Renal pelvis (tissue), 4 donors: ENCODE results near the gene THBS4. TPM values are rescaled to one million over a fixed set of nuclear protein-coding genes. Genes with fewer than 3 reads are reported as not detected.

Experiments
- DNase-seq: peaks from one replicate; pipeline ENCODE4 v3.0.0-alpha.2; 2013
- polyA plus RNA-seq, 3 donors: library from polyadenylated mRNA; unstranded; fragments of 120-200 nt; gene quantifications; one replicate each; pipeline ENCODE4 v1.2.1, GENCODE V29; 2013; ENCODE audit not compliant: insufficient read length in 3 of 3

Gene THBS4
- polyA plus RNA-seq, 3 donors, result 16.3 to 20.0 (median 19.8) TPM

DNA sequence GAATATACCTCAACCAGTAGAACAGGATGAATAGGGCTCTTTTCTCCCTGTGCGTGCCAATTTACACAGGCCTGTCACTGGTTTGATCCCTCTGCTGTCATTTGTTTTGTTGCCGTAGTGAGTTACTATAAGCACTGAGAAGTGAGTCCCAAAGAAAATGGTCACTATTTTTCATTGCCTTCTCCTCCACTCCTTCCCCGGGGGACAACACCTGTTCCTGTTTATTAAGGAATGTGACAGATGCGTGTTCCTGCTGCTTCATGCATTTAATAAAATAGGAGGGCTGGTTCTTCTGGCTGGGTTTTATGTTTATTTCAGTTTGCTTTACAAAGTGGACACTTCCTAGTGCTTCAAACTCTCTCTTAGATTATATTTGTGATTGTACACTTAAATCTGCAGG is 6.4 kb downstream of the THBS4 start:
- DNase-seq, result no peak

DNA sequence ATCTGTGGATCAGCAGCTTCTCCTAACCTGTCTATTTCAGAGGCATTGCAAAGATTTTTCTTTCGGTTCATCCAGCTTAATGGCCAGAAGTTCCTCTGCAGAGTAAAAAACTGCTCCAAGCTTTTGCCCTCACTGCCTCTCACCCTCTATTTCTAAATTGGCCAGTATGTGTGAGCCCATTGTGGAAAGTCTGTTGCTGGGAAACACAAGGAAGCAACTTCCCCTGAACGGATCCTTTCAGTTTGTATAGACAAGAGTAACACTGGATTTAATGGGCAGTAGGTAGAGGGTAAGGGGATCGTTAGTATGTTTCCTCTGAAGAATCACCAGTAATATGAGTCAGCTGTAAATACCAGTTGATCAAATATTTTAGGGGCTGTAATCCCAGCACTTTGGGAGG is 7.2 kb downstream of the THBS4 start:
- DNase-seq, result no peak

GRCh38 chr5:80043187-80043586 is 8.0 kb downstream of the THBS4 start:
- DNase-seq, result no peak

GRCh38 chr5:80048084-80048780 is 13.1 kb downstream of the THBS4 start:
- no peak for DNase-seq

DNA sequence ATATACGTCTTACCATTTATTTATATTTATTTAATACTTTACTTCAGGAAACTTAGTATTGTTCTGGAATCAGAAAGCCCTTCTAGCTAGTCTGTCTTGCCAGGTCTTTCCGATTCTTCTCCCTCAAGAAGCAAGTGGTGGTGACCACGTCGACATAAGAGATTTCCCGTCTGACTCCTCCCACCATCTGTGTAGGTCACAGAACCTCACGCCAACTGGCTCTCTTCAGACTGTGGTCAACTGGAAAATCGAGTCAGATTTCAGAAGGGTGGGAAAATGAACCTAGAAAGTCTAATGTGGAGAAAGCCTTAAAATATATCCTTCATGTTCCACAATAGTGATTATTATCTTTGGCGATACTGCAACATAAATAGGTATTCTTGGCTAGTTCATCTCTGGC is 17.3 kb downstream of the THBS4 start:
- DNase-seq, result no peak

DNA sequence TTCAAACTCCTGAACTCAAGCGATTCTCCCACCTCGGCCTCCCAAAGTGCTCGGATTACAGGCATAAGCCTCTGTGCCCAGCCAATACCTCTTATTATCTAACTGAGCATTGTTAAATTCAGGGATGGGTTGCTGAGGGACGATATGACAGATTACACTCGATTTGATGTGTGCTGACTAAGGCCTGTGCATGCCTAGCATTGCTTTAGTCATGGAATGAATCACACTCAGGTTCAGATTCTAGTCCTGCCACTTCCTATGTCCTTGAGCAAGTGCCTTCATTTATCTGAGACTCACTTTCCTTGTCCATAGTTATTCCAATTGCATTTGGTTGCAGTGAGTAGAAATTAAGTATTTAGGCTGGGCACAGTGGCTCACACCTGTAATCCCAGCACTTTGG is 19.5 kb downstream of the THBS4 start:
- no peak for DNase-seq

DNA sequence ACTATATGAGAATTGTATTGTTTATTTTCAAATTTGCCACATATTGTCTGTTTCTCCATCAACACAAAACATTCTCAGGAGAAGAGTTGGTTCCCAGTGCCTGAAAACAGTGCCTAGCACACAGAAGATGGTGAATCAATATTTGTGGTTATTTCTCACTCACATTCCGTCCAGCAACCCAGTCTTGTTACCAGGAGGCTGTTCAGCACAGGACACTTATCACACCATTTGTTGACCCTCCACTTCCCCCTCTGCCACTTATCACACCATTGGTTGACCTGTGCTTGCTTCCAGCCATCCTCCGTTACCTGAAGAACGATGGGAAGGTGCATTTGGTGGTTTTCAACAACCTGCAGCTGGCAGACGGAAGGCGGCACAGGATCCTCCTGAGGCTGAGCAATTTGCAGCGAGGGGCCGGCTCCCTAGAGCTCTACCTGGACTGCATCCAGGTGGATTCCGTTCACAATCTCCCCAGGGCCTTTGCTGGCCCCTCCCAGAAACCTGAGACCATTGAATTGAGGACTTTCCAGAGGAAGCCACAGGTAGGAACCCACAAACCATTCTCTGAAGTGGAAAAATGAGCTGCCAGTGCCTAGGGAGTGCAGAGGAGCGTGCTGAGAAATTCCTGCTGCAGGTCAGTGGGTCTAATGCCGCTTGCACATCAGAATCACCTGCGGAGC is 20.5 kb downstream of the THBS4 start:
- peak; percentile 24 for DNase-seq

GRCh38 chr5:80057099-80057498 is 22.0 kb downstream of the THBS4 start:
- no peak for DNase-seq

DNA sequence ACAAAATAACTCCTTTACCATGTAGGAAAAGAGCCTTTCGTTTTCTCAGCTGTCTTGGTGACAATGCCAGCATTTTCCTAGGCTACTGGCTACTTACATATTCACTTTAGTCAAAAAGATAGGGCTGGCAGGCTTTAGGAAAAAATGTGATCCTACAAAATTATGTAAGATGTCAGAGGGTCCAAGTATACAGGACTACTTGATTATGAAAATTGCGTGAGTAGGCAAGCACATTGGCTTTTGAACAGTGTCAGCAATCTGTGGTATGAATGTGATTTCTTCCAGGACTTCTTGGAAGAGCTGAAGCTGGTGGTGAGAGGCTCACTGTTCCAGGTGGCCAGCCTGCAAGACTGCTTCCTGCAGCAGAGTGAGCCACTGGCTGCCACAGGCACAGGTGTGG is 22.8 kb downstream of the THBS4 start:
- DNase-seq, result no peak

- no peak for DNase-seq
Observed at GRCh38 chr5:80059354-80059980, 24.3 kb downstream of the THBS4 start.

GRCh38 chr5:80060966-80061365 is 25.8 kb downstream of the THBS4 start:
- no peak for DNase-seq

- no peak for DNase-seq
Observed at GRCh38 chr5:80061547-80061946, 26.4 kb downstream of the THBS4 start.

DNA sequence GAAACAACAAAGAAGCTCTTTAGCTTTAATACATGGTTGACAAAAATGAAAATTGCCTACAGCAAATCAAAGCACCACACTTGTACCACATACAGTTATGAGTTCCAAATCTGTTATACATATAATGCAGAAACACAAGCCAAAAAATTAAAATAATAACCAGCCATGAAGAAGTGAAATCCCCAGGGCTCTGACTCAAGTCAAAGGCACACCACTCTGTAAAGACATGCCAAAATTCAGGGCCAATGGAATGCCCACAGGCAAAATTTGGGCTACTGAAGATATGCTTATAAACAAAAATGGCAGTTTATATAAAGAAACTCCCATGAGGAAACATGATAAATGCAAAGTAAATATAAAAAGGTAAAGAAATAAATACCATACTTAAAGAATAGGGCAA is 29.0 kb downstream of the THBS4 start:
- no peak for DNase-seq

DNA sequence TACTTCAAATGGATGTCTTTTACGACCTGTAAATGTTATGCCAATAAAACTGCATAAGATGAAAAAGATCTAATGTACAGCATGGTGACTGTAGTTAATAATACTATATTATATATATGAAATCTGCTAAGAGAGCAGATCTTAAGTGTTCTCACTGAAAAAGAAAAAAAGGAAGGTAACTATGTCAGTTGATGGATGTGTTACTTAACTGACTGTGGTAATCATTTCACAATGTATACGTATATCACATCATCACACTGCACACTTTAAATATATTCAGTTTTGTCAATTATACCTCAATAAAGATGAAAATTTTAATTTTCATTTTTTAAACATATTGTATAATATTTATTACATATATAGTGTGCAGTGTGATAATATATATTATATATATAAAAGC is 31.9 kb downstream of the THBS4 start:
- DNase-seq, result no peak

DNA sequence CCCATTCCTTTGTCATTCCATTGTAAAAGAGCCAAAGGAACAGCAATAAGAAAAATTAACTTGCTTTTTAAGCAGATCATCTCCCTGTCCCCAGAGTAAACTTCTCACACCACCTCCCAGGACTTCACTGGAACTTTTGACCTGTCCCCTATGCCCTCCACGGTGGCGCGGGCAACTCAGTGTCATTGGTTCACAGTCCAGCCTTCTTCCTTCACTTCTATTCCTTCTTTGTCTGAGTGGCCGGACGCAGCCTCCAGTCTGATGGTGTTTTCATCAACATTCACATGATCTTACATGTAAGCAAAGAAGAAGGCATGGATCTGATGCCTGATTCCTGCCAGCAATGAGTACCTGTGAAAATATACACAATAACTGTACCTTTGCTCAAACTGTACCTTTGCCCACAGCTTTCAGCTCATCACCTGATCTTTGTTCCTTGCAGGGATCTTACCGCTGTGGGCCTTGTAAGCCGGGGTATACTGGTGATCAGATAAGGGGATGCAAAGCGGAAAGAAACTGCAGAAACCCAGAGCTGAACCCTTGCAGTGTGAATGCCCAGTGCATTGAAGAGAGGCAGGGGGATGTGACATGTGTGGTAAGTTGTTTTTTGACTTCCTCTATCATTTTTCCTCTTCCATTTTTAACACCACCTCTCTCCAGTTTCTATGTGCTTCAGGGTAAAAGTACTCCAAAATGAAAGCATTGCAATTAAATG is 32.5 kb downstream of the THBS4 start:
- no peak for DNase-seq

DNA sequence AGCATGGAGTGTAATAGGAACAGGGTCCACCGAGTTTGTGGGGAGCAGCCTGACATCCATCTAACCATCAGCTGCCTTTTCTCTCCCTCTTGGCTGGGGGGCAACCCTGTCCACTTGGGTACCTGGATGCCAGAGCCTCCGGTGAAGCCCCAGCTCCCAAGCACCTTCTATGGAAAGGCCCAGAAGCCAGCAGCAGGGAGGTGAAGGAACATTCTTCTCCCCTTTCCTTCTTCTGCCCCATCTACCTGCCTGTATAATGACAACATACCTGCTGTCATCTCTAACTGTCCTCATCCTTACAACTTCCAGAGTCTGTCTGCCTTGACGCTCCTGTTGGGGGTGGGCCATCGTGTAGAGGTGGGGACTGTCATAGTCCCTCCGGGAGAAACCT is 33.1 kb downstream of the THBS4 start:
- no peak for DNase-seq

- no peak for DNase-seq
Observed at GRCh38 chr5:80068775-80069174, 33.6 kb downstream of the THBS4 start.

- no peak for DNase-seq
Observed at GRCh38 chr5:80069251-80069800, 34.2 kb downstream of the THBS4 start.

- no peak for DNase-seq
Observed at GRCh38 chr5:80069918-80070318, 34.8 kb downstream of the THBS4 start.

GRCh38 chr5:80070338-80071056 is 35.3 kb downstream of the THBS4 start:
- DNase-seq, result no peak

DNA sequence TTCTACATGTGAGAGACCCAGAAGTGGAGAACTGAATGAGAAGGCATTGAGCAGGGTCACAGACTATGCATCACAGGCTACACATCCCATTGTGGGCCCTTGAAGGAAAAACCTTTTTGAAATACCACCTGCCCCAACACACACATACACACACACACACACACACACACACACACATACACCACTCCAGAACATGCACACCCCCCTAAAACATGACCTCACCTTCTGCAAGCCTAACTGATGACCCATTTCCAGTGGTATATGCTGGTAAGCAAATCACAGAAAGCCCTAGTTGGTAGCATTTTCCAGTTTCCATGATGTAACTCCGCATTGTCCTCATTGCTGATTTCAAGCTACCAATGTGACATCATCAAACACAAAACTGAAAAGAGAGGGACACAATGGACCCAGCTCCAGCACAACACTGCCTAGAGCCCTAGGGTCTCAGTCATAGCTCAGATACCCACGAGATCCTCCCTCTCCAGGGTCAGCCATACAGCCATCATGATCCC is 36.4 kb downstream of the THBS4 start:
- DNase-seq, result no peak
